Measurements from ENCODE around the gene LDLRAD3. TPM values are rescaled to one million over a fixed set of nuclear protein-coding genes. Genes with fewer than 3 reads are reported as not detected.

The LDLRAD3 gene
- total RNA-seq, 1 experiment from 2014 or later = 12.1 TPM

DNA sequence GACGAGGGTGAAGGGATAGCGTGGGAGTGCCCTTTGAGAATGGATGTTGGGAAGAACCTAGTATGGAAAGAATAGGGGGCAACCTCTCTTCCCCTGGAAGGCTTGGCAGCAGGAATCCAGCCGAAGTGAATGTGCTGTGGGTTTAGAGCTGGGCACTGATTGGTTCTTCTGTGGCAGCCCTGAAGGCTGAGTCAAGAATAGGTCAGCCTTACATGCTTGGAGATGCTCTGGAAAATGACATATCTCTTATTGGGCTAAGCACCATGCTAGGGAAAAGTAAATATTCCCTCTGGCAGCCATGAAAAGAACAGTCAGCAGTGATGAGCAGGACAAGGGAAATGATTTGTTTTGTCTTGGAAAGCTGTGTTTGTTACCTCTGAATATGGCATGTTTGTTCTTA, 195.9 kb downstream of the LDLRAD3 start:
- H3K9ac ChIP-seq (ENCODE audit: extremely low read depth, insufficient read length, low read length) = no peak overlapping the region
- H3K4ac ChIP-seq (ENCODE audit: low read depth, low read length) = no peak overlapping the region
- H4K5ac ChIP-seq (ENCODE audit: insufficient read length, low read depth, low read length) = no peak overlapping the region
- no peak overlapping the region for H2AK5ac ChIP-seq (ENCODE audit: insufficient read length, low read length)
- no peak overlapping the region for H3K27ac ChIP-seq (ENCODE audit: insufficient read length, low read depth, low read length)
- H3K27me3 Mint-ChIP-seq (ENCODE audit: low read depth) = no peaks in the 10 kb centered on the region
- TF ChIP-seq, protein P1, sequence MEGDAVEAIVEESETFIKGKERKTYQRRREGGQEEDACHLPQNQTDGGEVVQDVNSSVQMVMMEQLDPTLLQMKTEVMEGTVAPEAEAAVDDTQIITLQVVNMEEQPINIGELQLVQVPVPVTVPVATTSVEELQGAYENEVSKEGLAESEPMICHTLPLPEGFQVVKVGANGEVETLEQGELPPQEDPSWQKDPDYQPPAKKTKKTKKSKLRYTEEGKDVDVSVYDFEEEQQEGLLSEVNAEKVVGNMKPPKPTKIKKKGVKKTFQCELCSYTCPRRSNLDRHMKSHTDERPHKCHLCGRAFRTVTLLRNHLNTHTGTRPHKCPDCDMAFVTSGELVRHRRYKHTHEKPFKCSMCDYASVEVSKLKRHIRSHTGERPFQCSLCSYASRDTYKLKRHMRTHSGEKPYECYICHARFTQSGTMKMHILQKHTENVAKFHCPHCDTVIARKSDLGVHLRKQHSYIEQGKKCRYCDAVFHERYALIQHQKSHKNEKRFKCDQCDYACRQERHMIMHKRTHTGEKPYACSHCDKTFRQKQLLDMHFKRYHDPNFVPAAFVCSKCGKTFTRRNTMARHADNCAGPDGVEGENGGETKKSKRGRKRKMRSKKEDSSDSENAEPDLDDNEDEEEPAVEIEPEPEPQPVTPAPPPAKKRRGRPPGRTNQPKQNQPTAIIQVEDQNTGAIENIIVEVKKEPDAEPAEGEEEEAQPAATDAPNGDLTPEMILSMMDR (conservative IDR thresholded peaks at IDR 0.05) = no peak
- no peak overlapping the region for H3K4me3 Mint-ChIP-seq
- H3K56ac ChIP-seq (ENCODE audit: insufficient read length, low read depth, low read length) = no peak overlapping the region
- H3K27me3 ChIP-seq (ENCODE audit: insufficient read depth, low read length) = no peaks in the 10 kb centered on the region
- no peak overlapping the region; a peak in 1 of 7 replicates for H3K27ac Mint-ChIP-seq
- no peak overlapping the region for H2BK15ac ChIP-seq (ENCODE audit: low read depth, low read length)
- peaks cover 26 to 30% of the 10 kb centered on the region in 2 experiments for H3K4me1 Mint-ChIP-seq
- H3K79me2 ChIP-seq (ENCODE audit: insufficient read depth, low read length) = no peaks in the 10 kb centered on the region
- WGBS (ENCODE audit: extremely low coverage, insufficient read length, low lambda C conversion rate) = no CpG with 5 or more reads among the region's 3 CpGs
- H3K9me3 ChIP-seq (ENCODE audit: control insufficient read depth, low read depth, low read length) = no peaks in the 10 kb centered on the region
- no peak overlapping the region for H4K8ac ChIP-seq (replicated peaks; ENCODE audit: insufficient read length, low read depth, low read length)
- no peaks in the 10 kb centered on the region for H3K79me1 ChIP-seq (ENCODE audit: insufficient read depth, low read depth, low read length, poor library complexity, severe bottlenecking)
- H2BK5ac ChIP-seq (ENCODE audit: insufficient read length, low read length) = no peak overlapping the region
- H3K4me2 ChIP-seq (ENCODE audit: insufficient read depth, insufficient read length, low read length) = no peak overlapping the region
- no peak overlapping the region for H2BK120ac ChIP-seq (ENCODE audit: low read depth, low read length, poor library complexity, severe bottlenecking)
- no peak overlapping the region for H2AFZ ChIP-seq (ENCODE audit: low read length)
- H3T11ph ChIP-seq (ENCODE audit: low read length) = no peak overlapping the region
- H3K18ac ChIP-seq (ENCODE audit: insufficient read length, low read depth, low read length) = no peak overlapping the region
- no peaks in the 10 kb centered on the region for H3K23me2 ChIP-seq (ENCODE audit: insufficient read length, low read depth, low read length, poor library complexity, severe bottlenecking)
- no peaks in the 10 kb centered on the region for H4K20me1 ChIP-seq (ENCODE audit: control insufficient read depth, insufficient read depth, insufficient read length)
- no peak overlapping the region for H2BK12ac ChIP-seq (ENCODE audit: insufficient read length, low read depth, low read length)
- H3K36me3 Mint-ChIP-seq (ENCODE audit: insufficient read depth in 1 of 3, low read depth in 3 of 3) = peaks cover 7 to 14% (median 11%) of the 10 kb centered on the region in 3 experiments; a peak in 6 of 7 replicates
- no peak overlapping the region for H3K14ac ChIP-seq (ENCODE audit: insufficient read depth, low read length)
- H2BK20ac ChIP-seq (ENCODE audit: low read depth, low read length, poor library complexity, severe bottlenecking) = no peak overlapping the region
- no peak overlapping the region for H4K91ac ChIP-seq (ENCODE audit: insufficient read length, low read depth, low read length)
- H3K4me1 ChIP-seq (ENCODE audit: insufficient read depth, low read length) = peaks cover 15% of the 10 kb centered on the region; the same call in 1 of the 2 replicates
- H3K9me3 Mint-ChIP-seq = peaks cover 3 to 8% of the 10 kb centered on the region in 2 experiments; a peak in 2 of 5 replicates
- H3K23ac ChIP-seq (ENCODE audit: insufficient read length, low read depth, low read length) = no peak overlapping the region
- DNase-seq = no peak
